ENCODE data around the gene RRAGD.

Gene RRAGD

GRCh38 chr6:89413006-89413400, 930 bp upstream of the RRAGD start:
- WGBS, 2 donors (ENCODE audit: extremely low coverage in 2 of 2, insufficient read length in 2 of 2, insufficient replicate concordance in 1 of 2) = no CpG with 5 or more reads among the region's 9 CpGs
- peak overlapping the region in 1 of 2 donors; percentile 81 for H3K4me3 ChIP-seq (ENCODE audit: low read length in 2 of 2)
- H2BK12ac ChIP-seq (ENCODE audit: low read length) = no peak overlapping the region

GRCh38 chr6:89411145-89412070, 665 bp downstream of the RRAGD start:
- Histone ChIP-seq H4K91ac (ENCODE audit: low read depth, low read length, poor library complexity) (peak overlapping the region; percentile 2), H2BK5ac (ENCODE audit: low read length) (no peak overlapping the region), H3K27me3 (ENCODE audit: control insufficient read depth in 3 of 3, insufficient read depth in 3 of 3, low read depth in 1 of 3, low read length in 3 of 3) (peaks cover 0 to 13% (median 10%) of the 10 kb centered on the region in 3 experiments), H3K4me2 (ENCODE audit: insufficient read depth, low read length, poor library complexity, severe bottlenecking) (peak overlapping the region; percentile 97), H3K79me1 (ENCODE audit: low read depth, low read length) (no peaks in the 10 kb centered on the region), H2AFZ (ENCODE audit: low read length) (peak overlapping the region; percentile 98), H2BK15ac (ENCODE audit: low read length) (peak overlapping the region; percentile 31), H2BK120ac (ENCODE audit: low read depth, low read length) (peak overlapping the region; percentile 11), H3K4me3 (ENCODE audit: low read length in 2 of 2) (peak overlapping the region; percentile 81 to 97), H3K14ac (ENCODE audit: low read length) (peak overlapping the region; percentile 77), H3K23ac (ENCODE audit: low read depth, low read length, poor library complexity) (peak overlapping the region; percentile 58), H3K4ac (ENCODE audit: low read length) (no peak overlapping the region), H3K9me3 (replicated peaks in 1 of 2; ENCODE audit: control insufficient read depth in 2 of 2, insufficient read depth in 1 of 2, low read depth in 1 of 2, low read length in 2 of 2) (no peaks in the 10 kb centered on the region), H2AK5ac (ENCODE audit: low read depth, low read length) (no peak overlapping the region), H2BK12ac (ENCODE audit: low read length) (no peak overlapping the region), H3K4me1 (ENCODE audit: control insufficient read depth in 2 of 2, insufficient read depth in 1 of 2, low read depth in 1 of 2, low read length in 2 of 2) (peaks cover 4 to 16% of the 10 kb centered on the region in 2 donors), H4K8ac (ENCODE audit: low read depth, low read length) (no peak overlapping the region), H3K9ac (ENCODE audit: low read depth, low read length, poor library complexity) (peak overlapping the region; percentile 94), H3K18ac (ENCODE audit: low read length) (peak overlapping the region; percentile 93), H3K27ac (replicated peaks; ENCODE audit: low read length) (no peak overlapping the region), H3K36me3 (replicated peaks in 1 of 2; ENCODE audit: control insufficient read depth in 2 of 2, insufficient read depth in 2 of 2, low read length in 2 of 2) (no peaks in the 10 kb centered on the region)
- WGBS, 2 donors (ENCODE audit: extremely low coverage in 2 of 2, insufficient read length in 2 of 2, insufficient replicate concordance in 1 of 2) = no CpG with 5 or more reads among the region's 93 CpGs
- no peak for DNase-seq (ENCODE audit: low spot score)

More at GRCh38 chr6:89413006-89413400, 930 bp upstream of the RRAGD start:
- no peak overlapping the region for H2BK120ac ChIP-seq (ENCODE audit: low read depth, low read length)
- H4K91ac ChIP-seq (ENCODE audit: low read depth, low read length, poor library complexity) = no peak overlapping the region
- no peak overlapping the region for H3K23ac ChIP-seq (ENCODE audit: low read depth, low read length, poor library complexity)
- H3K79me1 ChIP-seq (ENCODE audit: low read depth, low read length) = no peaks in the 10 kb centered on the region
- no peak overlapping the region for H2BK5ac ChIP-seq (ENCODE audit: low read length)
- no peak overlapping the region for H2BK15ac ChIP-seq (ENCODE audit: low read length)
- H3K27me3 ChIP-seq (ENCODE audit: control insufficient read depth in 3 of 3, insufficient read depth in 3 of 3, low read depth in 1 of 3, low read length in 3 of 3) = peaks cover 0 to 24% (median 13%) of the 10 kb centered on the region in 3 experiments
- no peaks in the 10 kb centered on the region for H3K36me3 ChIP-seq (replicated peaks in 1 of 2; ENCODE audit: control insufficient read depth in 2 of 2, insufficient read depth in 2 of 2, low read length in 2 of 2)
- no peak overlapping the region for H3K9ac ChIP-seq (ENCODE audit: low read depth, low read length, poor library complexity)
- H2AFZ ChIP-seq (ENCODE audit: low read length) = peak overlapping the region; percentile 98
- peaks cover 4 to 16% of the 10 kb centered on the region in 2 donors for H3K4me1 ChIP-seq (ENCODE audit: control insufficient read depth in 2 of 2, insufficient read depth in 1 of 2, low read depth in 1 of 2, low read length in 2 of 2)
- H2AK5ac ChIP-seq (ENCODE audit: low read depth, low read length) = no peak overlapping the region
- no peak overlapping the region for H3K18ac ChIP-seq (ENCODE audit: low read length)
- H4K8ac ChIP-seq (ENCODE audit: low read depth, low read length) = no peak overlapping the region
- no peak overlapping the region for H3K27ac ChIP-seq (replicated peaks; ENCODE audit: low read length)
- DNase-seq (ENCODE audit: low spot score) = no peak
- H3K4me2 ChIP-seq (ENCODE audit: insufficient read depth, low read length, poor library complexity, severe bottlenecking) = peak overlapping the region; percentile 97
- no peak overlapping the region for H3K4ac ChIP-seq (ENCODE audit: low read length)
- no peaks in the 10 kb centered on the region for H3K9me3 ChIP-seq (replicated peaks in 1 of 2; ENCODE audit: control insufficient read depth in 2 of 2, insufficient read depth in 1 of 2, low read depth in 1 of 2, low read length in 2 of 2)
- H3K14ac ChIP-seq (ENCODE audit: low read length) = no peak overlapping the region

- Histone ChIP-seq H3K36me3 (replicated peaks in 1 of 2; ENCODE audit: control insufficient read depth in 2 of 2, insufficient read depth in 2 of 2, low read length in 2 of 2) (no peaks in the 10 kb centered on the region), H3K27ac (replicated peaks; ENCODE audit: low read length) (no peak overlapping the region), H2AFZ (ENCODE audit: low read length) (peak overlapping the region; percentile 98), H3K9ac (ENCODE audit: low read depth, low read length, poor library complexity) (no peak overlapping the region), H3K4ac (ENCODE audit: low read length) (no peak overlapping the region), H3K27me3 (ENCODE audit: control insufficient read depth in 3 of 3, insufficient read depth in 3 of 3, low read depth in 1 of 3, low read length in 3 of 3) (peaks cover 0 to 13% (median 8%) of the 10 kb centered on the region in 3 experiments), H3K4me1 (ENCODE audit: control insufficient read depth in 2 of 2, insufficient read depth in 1 of 2, low read depth in 1 of 2, low read length in 2 of 2) (peaks cover 4 to 21% of the 10 kb centered on the region in 2 donors), H4K8ac (ENCODE audit: low read depth, low read length) (no peak overlapping the region), H2BK120ac (ENCODE audit: low read depth, low read length) (no peak overlapping the region), H2BK5ac (ENCODE audit: low read length) (no peak overlapping the region), H3K9me3 (replicated peaks in 1 of 2; ENCODE audit: control insufficient read depth in 2 of 2, insufficient read depth in 1 of 2, low read depth in 1 of 2, low read length in 2 of 2) (no peaks in the 10 kb centered on the region), H3K79me1 (ENCODE audit: low read depth, low read length) (no peaks in the 10 kb centered on the region), H3K23ac (ENCODE audit: low read depth, low read length, poor library complexity) (no peak overlapping the region), H2BK15ac (ENCODE audit: low read length) (no peak overlapping the region), H3K4me2 (ENCODE audit: insufficient read depth, low read length, poor library complexity, severe bottlenecking) (peak overlapping the region; percentile 97), H3K18ac (ENCODE audit: low read length) (no peak overlapping the region), H3K4me3 (ENCODE audit: low read length in 2 of 2) (peak overlapping the region; percentile 81 to 97), H4K91ac (ENCODE audit: low read depth, low read length, poor library complexity) (no peak overlapping the region), H2AK5ac (ENCODE audit: low read depth, low read length) (no peak overlapping the region), H2BK12ac (ENCODE audit: low read length) (no peak overlapping the region), H3K14ac (ENCODE audit: low read length) (no peak overlapping the region)
- no peak for DNase-seq (ENCODE audit: low spot score)
- WGBS, 2 donors (ENCODE audit: extremely low coverage in 2 of 2, insufficient read length in 2 of 2, insufficient replicate concordance in 1 of 2) = no CpG with 5 or more reads among the region's 4 CpGs
Observed at GRCh38 chr6:89410788-89411144, 1.3 kb downstream of the RRAGD start.

- Histone ChIP-seq H3K36me3 (replicated peaks in 1 of 2; ENCODE audit: control insufficient read depth in 2 of 2, insufficient read depth in 2 of 2, low read length in 2 of 2) (no peaks in the 10 kb centered on the region), H3K27ac (replicated peaks; ENCODE audit: low read length) (no peak overlapping the region), H3K4me3 (ENCODE audit: low read length in 2 of 2) (peak overlapping the region; percentile 61 to 81), H2AK5ac (ENCODE audit: low read depth, low read length) (no peak overlapping the region), H2AFZ (ENCODE audit: low read length) (peak overlapping the region; percentile 1), H2BK5ac (ENCODE audit: low read length) (no peak overlapping the region), H3K14ac (ENCODE audit: low read length) (no peak overlapping the region), H2BK12ac (ENCODE audit: low read length) (no peak overlapping the region), H2BK120ac (ENCODE audit: low read depth, low read length) (no peak overlapping the region), H3K4me2 (ENCODE audit: insufficient read depth, low read length, poor library complexity, severe bottlenecking) (peak overlapping the region; percentile 27), H2BK15ac (ENCODE audit: low read length) (no peak overlapping the region), H3K18ac (ENCODE audit: low read length) (no peak overlapping the region), H4K91ac (ENCODE audit: low read depth, low read length, poor library complexity) (no peak overlapping the region), H3K9me3 (replicated peaks in 1 of 2; ENCODE audit: control insufficient read depth in 2 of 2, insufficient read depth in 1 of 2, low read depth in 1 of 2, low read length in 2 of 2) (no peaks in the 10 kb centered on the region), H3K79me1 (ENCODE audit: low read depth, low read length) (no peaks in the 10 kb centered on the region), H3K23ac (ENCODE audit: low read depth, low read length, poor library complexity) (no peak overlapping the region), H3K9ac (ENCODE audit: low read depth, low read length, poor library complexity) (no peak overlapping the region), H3K4me1 (ENCODE audit: control insufficient read depth in 2 of 2, insufficient read depth in 1 of 2, low read depth in 1 of 2, low read length in 2 of 2) (peaks cover 4 to 25% of the 10 kb centered on the region in 2 donors), H3K4ac (ENCODE audit: low read length) (no peak overlapping the region), H4K8ac (ENCODE audit: low read depth, low read length) (no peak overlapping the region), H3K27me3 (ENCODE audit: control insufficient read depth in 3 of 3, insufficient read depth in 3 of 3, low read depth in 1 of 3, low read length in 3 of 3) (peaks cover 0 to 13% (median 4%) of the 10 kb centered on the region in 3 experiments)
- no CpG with 5 or more reads among the region's 10 CpGs for WGBS, 2 donors (ENCODE audit: extremely low coverage in 2 of 2, insufficient read length in 2 of 2, insufficient replicate concordance in 1 of 2)
- DNase-seq (ENCODE audit: low spot score) = no peak
Observed at GRCh38 chr6:89410231-89410761, 1.8 kb downstream of the RRAGD start.
